Spleen (tissue), 11 donors: Measurements from ENCODE around the gene KLHL24. TPM values are rescaled to one million over a fixed set of nuclear protein-coding genes. Genes with fewer than 3 reads are reported as not detected.

ENCODE experiments used
- DNase-seq: peaks from one replicate; pipeline ENCODE4 v3.0.0-alpha.2; 2020
- H3K27ac ChIP-seq, 8 donors: fragments of 200-600 bp; sonication (generic) in 7 of 8; 1 replicate in 4 of 8; 2 replicates in 4 of 8; pipeline versions ENCODE4 v1.5.0 to v1.8.0; 2016 to 2021; ENCODE audit warnings: inconsistent platforms in 4 of 8, mild to moderate bottlenecking in 4 of 8, moderate library complexity in 1 of 8
- H3K27me3 ChIP-seq, 7 donors: fragments of 200-600 bp; sonication (generic) in 6 of 7; replicated peaks in 1 of 7; 1 replicate in 4 of 7; 2 replicates in 3 of 7; pipeline versions ENCODE4 v1.5.0 to v1.8.0; 2016 to 2021; ENCODE audit warnings: inconsistent platforms in 3 of 7, mild to moderate bottlenecking in 1 of 7
- H3K36me3 ChIP-seq, 6 donors: fragments of 200-600 bp; sonication (generic) in 5 of 6; 1 replicate in 4 of 6; 2 replicates in 2 of 6; pipeline versions ENCODE4 v1.5.0 to v1.8.0; 2016 to 2021; ENCODE audit warnings: inconsistent platforms in 2 of 6
- H3K4me1 ChIP-seq, 6 donors: fragments of 200-600 bp; sonication (generic) in 5 of 6; 1 replicate in 3 of 6; 2 replicates in 3 of 6; pipeline versions ENCODE4 v1.5.0 to v1.8.0; 2016 to 2021; ENCODE audit warnings: inconsistent platforms in 3 of 6
- H3K4me3 ChIP-seq, 8 donors: fragments of 200-600 bp; sonication (generic) in 7 of 8; 1 replicate in 4 of 8; 2 replicates in 4 of 8; pipeline versions ENCODE4 v1.5.0 to v1.8.0; 2016 to 2021; ENCODE audit warnings: inconsistent platforms in 4 of 8, mild to moderate bottlenecking in 4 of 8, moderate library complexity in 2 of 8
- H3K9me3 ChIP-seq, 8 donors: fragments of 200-600 bp; sonication (generic) in 7 of 8; 1 replicate in 4 of 8; 2 replicates in 4 of 8; pipeline versions ENCODE4 v1.5.0 to v1.8.0; 2016 to 2021; ENCODE audit warnings: inconsistent platforms in 4 of 8
- POLR2A ChIP-seq, 3 donors: fragments of 450-650 bp; IDR thresholded peaks; one replicate each; pipeline ENCODE4 v1.5.1; 2017; ENCODE audit warnings: antibody characterized with exemption in 3 of 3, mild to moderate bottlenecking in 1 of 3
- POLR2AphosphoS5 ChIP-seq, 3 donors: sonication (generic); formaldehyde crosslinking; IDR thresholded peaks; one replicate each; pipeline ENCODE4 v1.5.1; 2017; ENCODE audit warnings: antibody characterized with exemption in 3 of 3
- WGBS, 5 donors: extraction: QIAGEN DNeasy Blood & Tissue Kit in 3 of 5; methylation state at CpG; one replicate each; pipeline versions ENCODE4 v1.1.5 to v1.1.7; 2013 to 2018; 5-methylcytosine and 5-hydroxymethylcytosine counted together
- intact Hi-C: fragments of 100-400 bp; cut with DNase I; formaldehyde crosslinking; loops from one replicate; pipeline ENCODE4 v1.15.0; 2023; ENCODE audit warnings: low total_unique reads
- polyA plus RNA-seq, 3 donors: library from polyadenylated mRNA; stranded (reverse); fragments of 200-250 nt; gene quantifications; one replicate each; pipeline ENCODE4 v1.2.1, GENCODE V29; 2013
- total RNA-seq, 7 donors: library from RNA; depleted of rRNA in 3 of 7; stranded (reverse); fragments of >200 nt in 3 of 7; fragmentation: NEBNext Ultra II Directional in 4 of 7; extraction: Animal tissue kit (Norgen Biotek cat#: 25700) in 4 of 7; gene quantifications; one replicate each; pipeline versions ENCODE4 v1.1.0 to v1.2.1, GENCODE V29; 2016 to 2021
- TF ChIP-seq, protein P1 (sequence below), 11 experiments: fragments of 200-600 bp in 7 of 11; fragments of 450-650 bp in 4 of 11; sonication (generic) in 4 of 11; IDR thresholded peaks in 8 of 11; conservative IDR thresholded peaks in 3 of 11; 1 replicate in 7 of 11; 2 replicates in 4 of 11; pipeline versions ENCODE4 v1.4.0 to v1.8.0; 2016 to 2021; ENCODE audit warnings: antibody characterized with exemption in 11 of 11, inconsistent platforms in 4 of 11, mild to moderate bottlenecking in 1 of 11
- donor health status: healthy with polysubstance abuse.
- donor health status: DM: no; HTN: no; CAD: no; lungs with moderate emphysema.
- donor health status: DM: no; HTN: no; CAD: no.
- donor health status: Bipolar disorder and iron deficiency.
- donor health status: healthy.
- donor health status: DM: no; HTN: no; CAD: no.
- donor health status: DM: yes; HTN: yes; CAD: no.

The KLHL24 gene
- total and polyA plus RNA-seq, 10 donors, result 5.0 to 148 (median 57.0) TPM

GRCh38 chr3:183650554-183650953, 15.1 kb downstream of the KLHL24 start:
- TF ChIP-seq POLR2A (IDR thresholded peaks at IDR 0.05) (no peak), POLR2AphosphoS5 (IDR thresholded peaks at IDR 0.05) (no peak)
- TF ChIP-seq, protein P1, sequence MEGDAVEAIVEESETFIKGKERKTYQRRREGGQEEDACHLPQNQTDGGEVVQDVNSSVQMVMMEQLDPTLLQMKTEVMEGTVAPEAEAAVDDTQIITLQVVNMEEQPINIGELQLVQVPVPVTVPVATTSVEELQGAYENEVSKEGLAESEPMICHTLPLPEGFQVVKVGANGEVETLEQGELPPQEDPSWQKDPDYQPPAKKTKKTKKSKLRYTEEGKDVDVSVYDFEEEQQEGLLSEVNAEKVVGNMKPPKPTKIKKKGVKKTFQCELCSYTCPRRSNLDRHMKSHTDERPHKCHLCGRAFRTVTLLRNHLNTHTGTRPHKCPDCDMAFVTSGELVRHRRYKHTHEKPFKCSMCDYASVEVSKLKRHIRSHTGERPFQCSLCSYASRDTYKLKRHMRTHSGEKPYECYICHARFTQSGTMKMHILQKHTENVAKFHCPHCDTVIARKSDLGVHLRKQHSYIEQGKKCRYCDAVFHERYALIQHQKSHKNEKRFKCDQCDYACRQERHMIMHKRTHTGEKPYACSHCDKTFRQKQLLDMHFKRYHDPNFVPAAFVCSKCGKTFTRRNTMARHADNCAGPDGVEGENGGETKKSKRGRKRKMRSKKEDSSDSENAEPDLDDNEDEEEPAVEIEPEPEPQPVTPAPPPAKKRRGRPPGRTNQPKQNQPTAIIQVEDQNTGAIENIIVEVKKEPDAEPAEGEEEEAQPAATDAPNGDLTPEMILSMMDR (IDR thresholded peaks at IDR 0.05 in 8 of 11, conservative IDR thresholded peaks at IDR 0.05 in 3 of 11), result no peak
- H3K4me1 ChIP-seq, result no peaks in the 10 kb centered on the region
- peaks cover 8 to 100% (median 60%) of the 10 kb centered on the region in 6 donors for H3K36me3 ChIP-seq
- no peaks in the 10 kb centered on the region for H3K27me3 ChIP-seq
- H3K27ac ChIP-seq, result no peak overlapping the region
- H3K9me3 ChIP-seq, result peaks cover 13 to 71% (median 58%) of the 10 kb centered on the region in 8 donors
- WGBS, 5 donors, result 95 to 99% (median 98%) methylated on average over 4 of the region's 4 CpGs
- intact Hi-C loops, result no loop called here
- DNase-seq, result no peak
- H3K4me3 ChIP-seq, result no peak overlapping the region

- Histone ChIP-seq H3K4me1 (peaks cover 0 to 4% (median 0%) of the 10 kb centered on the region in 6 donors), H3K9me3 (peaks cover 13 to 87% (median 68%) of the 10 kb centered on the region in 8 donors), H3K27me3 (no peaks in the 10 kb centered on the region), H3K36me3 (peaks cover 8 to 100% (median 56%) of the 10 kb centered on the region in 6 donors), H3K4me3 (no peak overlapping the region), H3K27ac (no peak overlapping the region)
- 78 to 98% (median 87%) methylated on average over 6 of the region's 6 CpGs for WGBS, 5 donors
- TF ChIP-seq POLR2AphosphoS5 (IDR thresholded peaks at IDR 0.05) (no peak), POLR2A (IDR thresholded peaks at IDR 0.05) (no peak)
- TF ChIP-seq, protein P1 (IDR thresholded peaks at IDR 0.05 in 8 of 11, conservative IDR thresholded peaks at IDR 0.05 in 3 of 11), result no peak
- intact Hi-C loops, result no loop called here
- no peak for DNase-seq
Measured at GRCh38 chr3:183653209-183654064, 18.0 kb downstream of the KLHL24 start.

DNA sequence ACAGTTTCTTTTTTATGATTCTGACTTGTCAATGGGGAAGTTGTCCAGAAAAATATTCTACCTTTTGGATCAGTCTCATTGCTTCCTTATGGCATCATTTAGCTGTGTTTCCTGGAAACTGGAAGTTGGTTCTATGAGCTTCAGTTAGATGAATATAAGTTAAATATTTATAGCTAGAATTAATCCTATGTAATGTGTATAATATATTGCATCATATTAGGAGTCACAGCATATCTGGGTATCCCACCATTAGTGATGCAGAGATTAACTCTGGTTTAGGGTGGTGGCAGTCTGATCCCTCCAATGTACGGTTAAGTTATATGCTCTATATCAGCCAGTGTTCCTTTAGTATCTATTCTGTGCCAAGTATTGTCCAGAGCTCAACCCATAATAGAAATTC, 19.3 kb downstream of the KLHL24 start:
- no peaks in the 10 kb centered on the region for H3K27me3 ChIP-seq
- peaks cover 0 to 8% (median 0%) of the 10 kb centered on the region in 6 donors for H3K4me1 ChIP-seq
- peaks cover 13 to 76% (median 62%) of the 10 kb centered on the region in 8 donors for H3K9me3 ChIP-seq
- H3K36me3 ChIP-seq, result peaks cover 8 to 100% (median 59%) of the 10 kb centered on the region in 6 donors
- no peak overlapping the region for H3K4me3 ChIP-seq
- WGBS, 5 donors, result 100% methylated on average over 1 of the region's 1 CpG
- intact Hi-C loops, result no loop called here
- TF ChIP-seq, protein P1 (IDR thresholded peaks at IDR 0.05 in 8 of 11, conservative IDR thresholded peaks at IDR 0.05 in 3 of 11), result no peak
- no peak for TF ChIP-seq POLR2A (IDR thresholded peaks at IDR 0.05)
- no peak for TF ChIP-seq POLR2AphosphoS5 (IDR thresholded peaks at IDR 0.05)
- no peak for DNase-seq
- H3K27ac ChIP-seq, result no peak overlapping the region

DNA sequence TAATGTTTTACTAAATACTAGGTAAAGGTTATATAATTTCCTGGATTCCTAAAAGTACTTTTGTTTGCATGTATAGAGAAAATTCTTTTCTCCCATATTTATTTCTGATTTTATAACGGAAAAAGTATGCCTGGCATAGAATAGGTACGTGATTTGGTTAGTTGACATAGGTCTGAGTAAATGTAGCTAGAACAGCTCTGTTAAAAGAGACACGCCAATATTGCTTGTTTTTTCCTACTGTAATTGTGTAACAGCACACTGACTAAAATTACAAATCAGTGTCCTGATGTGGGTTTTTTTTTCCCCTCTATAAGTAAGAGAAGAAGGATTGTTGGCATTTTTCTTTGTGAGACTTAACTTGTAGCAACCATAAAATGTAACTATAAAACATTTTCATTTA, 26.7 kb downstream of the KLHL24 start:
- WGBS, 5 donors, result 25 to 95% (median 63%) methylated on average over 3 of the region's 3 CpGs
- no peak overlapping the region for H3K4me3 ChIP-seq
- H3K4me1 ChIP-seq, result peaks cover 0 to 20% (median 3%) of the 10 kb centered on the region in 6 donors
- peaks cover 4 to 89% (median 44%) of the 10 kb centered on the region in 6 donors for H3K36me3 ChIP-seq
- H3K9me3 ChIP-seq, result peaks cover 0 to 8% (median 0%) of the 10 kb centered on the region in 8 donors
- H3K27me3 ChIP-seq, result no peaks in the 10 kb centered on the region
- no peak for TF ChIP-seq POLR2AphosphoS5 (IDR thresholded peaks at IDR 0.05)
- no peak for TF ChIP-seq POLR2A (IDR thresholded peaks at IDR 0.05)
- TF ChIP-seq, protein P1 (IDR thresholded peaks at IDR 0.05 in 8 of 11, conservative IDR thresholded peaks at IDR 0.05 in 3 of 11), result no peak
- no peak for DNase-seq
- H3K27ac ChIP-seq, result no peak overlapping the region
- intact Hi-C loops, result no loop called here
